IPS-NIHi7 (cell line): ENCODE measurements around the gene RTN4IP1.
A peak's percentile ranks its signal among the peaks of the same experiment; 100 is the strongest.

ENCODE experiments used
- DNase-seq: peaks from one replicate; pipeline ENCODE4 v3.0.0; 2012; ENCODE audit warnings: mixed read lengths; ENCODE audit errors: extremely low spot score

The RTN4IP1 gene

GRCh38 chr6:106629103-106629858 is at the start of gene RTN4IP1, which contains the start of gene QRSL1:
Gene RTN4IP1 (minus strand): TSS chr6:106629498. CDS start chr6:106629021, 477 bp downstream.
Gene QRSL1 (plus strand): TSS chr6:106629578. CDS start chr6:106629682, 104 bp downstream.
- peak; percentile 97 for DNase-seq

DNA sequence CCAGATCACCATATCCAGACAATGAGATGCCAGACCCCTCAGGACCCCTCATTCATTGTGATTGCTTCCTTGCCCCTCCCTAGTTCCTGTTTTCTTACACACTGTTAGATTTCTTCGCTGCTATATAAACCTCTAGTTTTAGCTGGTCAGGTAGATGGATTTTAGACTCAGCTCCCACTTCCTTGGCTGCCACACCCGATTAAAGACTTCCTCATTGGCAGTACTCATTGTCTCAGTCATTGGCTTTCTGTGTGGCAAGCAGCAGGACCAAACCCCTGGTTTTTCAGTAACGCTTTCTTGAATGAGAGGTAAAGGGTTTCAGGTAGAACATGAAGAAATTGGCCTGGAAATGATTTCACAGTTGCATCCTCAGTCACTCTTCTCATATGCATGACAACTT is 48.0 kb upstream of the RTN4IP1 start:
- no peak for DNase-seq

GRCh38 chr6:106674541-106675229 is 45.4 kb upstream of the RTN4IP1 start:
- no peak for DNase-seq

DNA sequence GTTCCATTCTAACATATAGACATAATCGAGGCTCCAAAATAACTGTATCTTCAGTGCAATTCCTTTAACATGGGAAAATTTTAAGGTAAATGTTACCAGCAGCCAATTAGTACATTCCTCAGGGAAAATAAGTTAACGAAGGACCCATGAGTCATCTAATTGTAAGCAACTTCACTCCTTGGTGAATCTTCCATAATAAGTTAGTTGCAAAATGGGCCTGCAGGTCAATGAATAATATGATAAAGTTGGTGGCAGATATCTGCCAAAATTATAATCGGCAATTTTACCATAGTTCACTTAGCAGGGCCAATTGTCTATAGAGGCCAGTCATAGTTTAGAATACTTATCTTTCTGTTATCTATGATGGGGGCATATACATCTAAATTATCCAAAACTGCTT is 42.4 kb upstream of the RTN4IP1 start:
- DNase-seq = no peak

DNA sequence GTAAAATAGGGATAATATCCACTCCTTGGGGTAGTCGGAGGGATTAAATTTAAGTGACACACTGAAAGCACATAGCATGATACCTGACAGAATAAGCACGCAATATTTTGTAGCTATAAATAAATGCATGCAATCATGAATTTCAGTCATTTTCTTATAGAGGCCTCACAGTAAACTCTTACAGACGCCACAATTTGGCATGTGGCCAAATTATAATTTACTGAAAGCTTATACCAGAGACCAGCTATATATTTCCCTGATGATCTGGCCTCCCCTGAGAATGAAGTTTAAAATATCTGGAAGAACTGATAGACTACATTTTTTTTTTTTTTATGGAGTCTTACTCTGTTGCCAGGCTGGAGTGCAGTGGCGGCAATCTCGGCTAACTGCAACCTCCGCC is 40.9 kb upstream of the RTN4IP1 start:
- DNase-seq = no peak

DNA sequence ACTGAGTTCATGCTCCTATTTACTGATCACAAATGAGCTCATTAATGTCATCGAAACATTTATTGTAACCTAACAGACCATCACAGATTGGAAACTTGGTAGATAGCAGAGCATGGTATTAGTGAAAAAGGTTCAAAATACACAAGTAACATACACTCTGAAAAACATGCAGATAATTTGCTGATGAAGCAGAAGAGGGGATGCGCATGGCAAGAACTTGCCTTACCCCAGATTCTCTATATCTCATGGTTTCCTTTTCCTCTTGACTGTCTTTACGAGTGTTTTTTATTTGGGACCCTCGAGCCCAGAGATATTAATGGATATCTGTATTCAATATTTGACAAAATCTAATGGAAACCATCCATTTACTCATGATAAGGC is 37.7 kb upstream of the RTN4IP1 start:
- DNase-seq = no peak

DNA sequence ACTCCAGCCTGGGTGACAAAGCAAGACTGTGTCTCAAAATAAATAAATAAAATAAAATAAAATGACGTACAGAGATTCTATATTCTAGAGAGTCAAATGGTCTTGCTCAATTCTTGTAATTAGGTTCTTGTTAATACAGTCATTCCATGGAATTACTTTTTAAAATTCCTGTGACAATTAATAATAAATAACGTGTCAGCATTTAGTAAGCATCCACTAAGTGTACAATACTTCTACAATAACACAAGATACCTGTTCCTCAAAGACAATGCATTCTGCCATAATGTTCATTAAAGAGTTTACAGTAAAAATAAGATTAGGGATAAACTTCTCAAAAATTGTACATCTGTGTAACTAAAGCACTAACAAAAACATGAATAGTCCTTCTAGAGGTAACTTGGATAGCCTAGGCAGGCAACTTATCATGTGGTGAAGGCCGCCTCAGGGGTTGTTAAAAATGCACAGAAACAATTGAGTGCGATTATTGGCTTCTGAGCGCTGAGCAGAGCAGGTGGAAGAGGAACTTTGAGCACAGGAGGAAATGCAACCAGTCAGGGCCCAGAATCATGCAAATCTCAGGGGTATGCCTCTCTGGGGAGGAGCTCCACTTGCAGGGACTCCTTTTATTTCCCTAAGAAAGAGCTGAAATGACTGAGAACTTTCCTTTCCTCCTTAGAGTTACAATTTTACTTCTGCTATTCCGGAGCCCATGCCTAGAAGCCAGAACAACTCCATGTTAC is 37.2 kb upstream of the RTN4IP1 start:
- peak; percentile 35 for DNase-seq

DNA sequence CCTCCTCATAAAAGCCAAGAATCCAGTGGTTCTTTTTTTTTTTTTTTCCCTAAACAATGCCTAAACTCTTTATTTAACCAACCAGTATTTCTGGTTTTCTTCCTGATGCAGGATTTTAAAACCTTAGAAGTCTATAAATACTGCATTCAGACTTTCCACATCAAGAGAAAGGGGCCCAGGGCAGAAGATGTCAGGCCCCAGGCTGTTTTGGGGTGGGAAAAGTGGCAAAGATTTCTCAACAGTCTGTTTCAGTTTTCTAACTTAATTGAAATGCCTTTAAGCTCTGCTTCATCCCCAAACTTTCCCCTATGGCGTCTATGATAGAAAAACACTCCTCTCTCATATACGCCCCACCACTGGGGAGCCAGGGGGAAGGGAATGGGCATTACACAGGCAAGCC is 33.2 kb upstream of the RTN4IP1 start:
- no peak for DNase-seq

- DNase-seq = peak; percentile 24
Observed at GRCh38 chr6:106659859-106660258, 30.6 kb upstream of the RTN4IP1 start.

DNA sequence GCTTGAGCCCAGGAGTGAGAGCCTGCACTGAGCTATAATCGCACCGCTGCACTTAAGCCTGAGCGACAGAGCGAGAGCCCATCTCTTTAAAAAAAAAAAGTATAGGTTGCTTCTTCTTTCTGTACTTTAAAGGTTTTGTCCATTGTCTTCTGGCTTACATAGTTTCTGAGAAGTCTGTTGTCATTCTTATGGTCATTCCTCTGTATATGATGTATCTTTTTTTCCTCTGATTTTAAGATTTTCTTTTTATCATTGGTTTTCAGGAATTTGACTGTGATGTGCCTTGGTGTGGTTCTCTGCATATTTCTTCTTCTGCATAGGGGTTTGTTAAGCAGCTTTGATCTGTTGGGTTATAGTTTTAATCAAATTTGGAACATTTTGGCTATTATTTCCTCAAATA is 29.2 kb upstream of the RTN4IP1 start:
- no peak for DNase-seq

DNA sequence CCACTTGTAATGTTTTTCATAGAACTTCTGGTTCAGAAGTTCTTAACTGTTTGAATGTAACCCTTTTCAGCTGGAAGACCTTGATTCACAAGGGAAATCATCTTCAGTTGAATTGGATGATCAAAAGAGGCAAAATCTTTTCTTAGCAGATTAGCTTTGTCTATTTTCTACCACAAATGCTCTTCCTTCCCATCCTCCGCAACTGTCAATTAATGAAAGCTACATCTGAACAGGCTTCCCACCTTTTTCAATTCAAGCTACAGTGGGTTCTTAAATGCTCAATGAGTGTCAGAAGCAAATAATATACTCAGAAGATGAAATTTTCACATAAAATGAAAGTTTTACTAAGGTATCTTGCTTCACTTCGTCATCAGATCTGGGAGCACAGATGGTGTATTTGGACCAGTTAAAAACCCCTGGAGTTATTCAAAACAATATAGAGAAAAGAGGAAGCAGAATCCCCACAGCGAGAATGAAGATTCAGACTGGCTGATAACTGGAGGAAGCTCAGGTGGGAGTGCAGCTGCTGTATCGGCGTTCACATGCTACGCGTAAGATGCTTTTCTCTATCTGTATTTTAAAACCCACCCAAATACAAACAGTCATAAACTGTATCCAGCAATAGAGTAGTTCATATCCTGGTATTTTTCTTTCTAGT is 19.5 kb upstream of the RTN4IP1 start:
- DNase-seq = no peak

DNA sequence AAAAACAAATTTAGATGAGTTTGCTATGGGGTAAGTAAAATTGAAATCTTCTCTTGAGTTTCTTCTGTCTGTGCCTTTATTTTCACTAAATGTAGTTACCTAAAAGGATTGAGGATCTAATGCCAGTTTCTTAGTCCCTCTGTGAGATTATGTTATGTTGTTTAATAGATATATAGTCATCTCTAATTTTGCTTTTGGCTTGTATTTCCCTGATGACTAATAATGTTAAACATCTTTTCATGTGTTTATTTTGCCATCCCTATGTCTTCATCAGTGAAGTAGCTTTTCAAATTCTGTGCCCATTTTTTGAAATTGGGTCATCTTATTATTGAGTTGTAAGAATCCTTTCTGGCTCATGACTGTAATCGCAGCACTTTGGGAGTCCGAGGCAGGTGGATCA is 13.8 kb upstream of the RTN4IP1 start:
- DNase-seq = no peak

DNA sequence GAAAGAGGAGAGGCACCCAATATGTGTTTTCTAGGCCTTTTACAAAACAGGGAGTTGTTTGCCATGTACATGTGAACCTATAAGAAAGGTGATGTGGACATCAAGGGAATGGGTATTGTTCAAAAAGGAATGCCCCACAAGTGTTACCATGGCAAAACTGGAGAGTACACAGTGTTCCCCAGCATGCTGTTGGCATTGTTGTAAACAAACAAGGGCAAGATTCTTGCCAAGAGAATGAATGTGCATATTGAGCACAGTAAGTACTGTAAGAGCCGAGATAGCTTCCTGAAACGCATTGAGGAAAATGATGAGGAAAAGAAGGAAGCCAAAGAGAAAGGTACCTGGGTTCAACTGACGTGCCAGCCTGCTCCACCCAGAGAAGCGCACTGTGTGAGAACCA is 13.2 kb upstream of the RTN4IP1 start:
- DNase-seq = no peak

DNA sequence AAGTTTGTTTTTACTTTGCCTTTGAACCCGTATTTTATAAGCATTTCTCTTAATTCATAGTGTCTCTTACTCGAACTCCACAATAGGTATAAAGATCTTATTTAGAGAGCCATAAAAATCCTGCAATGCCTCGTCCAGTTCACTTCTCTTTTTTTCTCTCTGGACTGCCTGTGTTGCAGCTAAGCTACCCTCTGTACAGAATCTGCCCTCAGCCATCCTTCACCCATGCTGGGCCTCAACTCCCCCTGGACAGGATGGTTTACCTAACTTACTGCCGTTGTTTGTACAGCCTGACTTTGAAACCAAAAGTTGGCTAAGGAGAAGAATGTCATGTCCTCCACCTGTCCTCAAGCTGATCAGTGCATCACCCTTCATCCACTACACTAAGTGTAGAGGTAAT is 10.5 kb upstream of the RTN4IP1 start:
- DNase-seq = no peak

DNA sequence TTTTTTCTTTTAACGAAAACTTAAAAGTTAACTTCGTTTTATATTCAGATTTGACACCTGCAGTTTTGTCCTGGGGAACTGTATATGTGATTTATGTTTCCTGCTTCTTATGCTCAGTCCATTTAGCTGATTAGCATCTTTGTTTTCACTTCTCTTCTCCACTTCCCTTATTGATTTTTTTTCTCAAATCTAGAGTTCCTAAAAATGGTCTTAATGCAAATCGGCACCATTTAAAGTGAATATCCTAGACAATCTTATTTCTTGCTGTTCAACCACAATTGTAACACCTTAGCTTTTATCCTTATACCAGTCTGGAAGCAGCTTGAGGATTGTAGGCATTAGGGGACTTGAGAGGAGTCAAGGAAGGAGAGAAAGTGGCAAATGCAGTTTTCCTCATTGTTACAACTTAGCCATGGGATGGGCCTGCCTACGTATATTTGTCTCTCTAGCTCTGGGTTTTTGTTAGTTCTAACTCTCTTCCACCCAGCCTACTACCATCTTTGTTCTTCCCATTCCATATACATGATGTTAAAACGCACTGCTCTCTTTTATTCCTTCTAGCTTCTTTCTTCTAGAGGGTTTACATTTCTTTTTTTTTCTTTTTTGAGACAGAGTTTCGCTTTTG is 8.5 kb upstream of the RTN4IP1 start:
- no peak for DNase-seq

DNA sequence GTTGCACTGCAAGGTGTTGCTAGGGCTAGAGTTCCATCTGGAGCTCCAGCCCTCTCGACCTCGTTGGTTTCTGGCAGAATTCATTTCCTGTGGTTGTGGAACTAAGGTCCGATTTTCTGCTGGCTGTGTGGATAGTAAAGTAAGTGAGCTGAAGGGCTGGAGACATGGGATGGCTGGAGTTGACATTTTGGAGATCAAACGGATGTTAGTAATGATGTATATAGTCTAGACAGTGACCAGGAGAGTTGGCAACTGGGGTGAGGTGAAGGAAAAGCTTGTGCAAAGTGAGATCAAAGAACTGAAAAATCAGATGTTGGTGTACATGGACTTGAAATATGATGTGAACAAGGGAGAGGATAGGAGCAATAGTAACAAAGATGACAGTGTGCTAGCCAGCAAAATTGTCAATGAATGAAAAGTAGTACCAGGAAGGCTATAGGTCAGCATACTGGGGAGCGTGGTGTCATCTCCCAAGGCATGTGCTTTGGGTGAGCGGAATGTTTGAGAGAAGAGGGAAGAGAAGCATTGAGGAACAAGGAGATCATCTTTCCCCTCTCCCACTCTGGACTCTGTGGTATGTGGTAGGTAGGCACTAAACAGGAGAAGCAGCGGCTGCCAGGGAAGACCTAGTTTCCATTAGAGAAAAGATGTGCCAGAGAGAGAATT is 7.9 kb upstream of the RTN4IP1 start:
- no peak for DNase-seq

DNA sequence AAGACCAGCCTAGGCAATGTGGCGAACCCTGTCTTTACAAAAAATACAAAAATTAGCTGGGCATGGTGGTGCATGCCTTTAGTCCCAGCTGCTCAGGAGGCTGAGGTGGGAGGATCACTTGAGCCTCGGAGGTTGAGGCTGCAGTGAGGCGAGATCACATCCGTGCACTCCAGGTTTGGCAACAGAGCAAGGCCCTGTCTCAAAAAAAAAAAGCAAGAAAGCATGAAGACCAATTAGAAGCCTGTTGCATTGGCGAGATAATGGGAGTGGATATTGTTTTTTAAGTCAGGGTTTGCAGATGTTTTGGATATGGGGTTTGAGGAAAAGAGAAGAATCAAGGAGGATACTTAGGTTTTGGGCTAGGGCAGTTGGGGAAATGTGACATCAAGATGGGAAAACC is 5.3 kb upstream of the RTN4IP1 start:
- DNase-seq = no peak

- DNase-seq = no peak
Observed at GRCh38 chr6:106631346-106631745, 2.0 kb upstream of the RTN4IP1 start.

DNA sequence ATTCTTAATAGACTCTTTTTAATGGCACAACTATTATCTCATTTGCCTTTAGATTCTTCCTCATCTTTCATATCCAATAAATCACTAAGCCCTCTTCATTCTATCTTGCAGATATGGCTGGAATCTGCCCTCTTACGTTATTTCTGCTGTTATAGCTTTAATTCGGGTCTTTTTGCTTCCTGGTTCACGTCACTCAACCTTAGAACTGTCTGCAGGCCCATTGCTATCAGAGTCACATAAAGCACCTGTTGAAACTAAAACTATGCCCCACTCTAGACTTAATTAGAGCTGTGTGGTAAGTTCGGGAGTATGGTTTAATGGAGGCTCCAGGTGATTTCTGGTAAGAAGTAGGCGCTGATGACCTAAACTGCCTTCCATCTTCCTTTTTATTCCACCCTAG is 1.1 kb upstream of the RTN4IP1 start:
- no peak for DNase-seq

- no peak for DNase-seq
Observed at GRCh38 chr6:106629859-106630163, 513 bp upstream of the RTN4IP1 start.

DNA sequence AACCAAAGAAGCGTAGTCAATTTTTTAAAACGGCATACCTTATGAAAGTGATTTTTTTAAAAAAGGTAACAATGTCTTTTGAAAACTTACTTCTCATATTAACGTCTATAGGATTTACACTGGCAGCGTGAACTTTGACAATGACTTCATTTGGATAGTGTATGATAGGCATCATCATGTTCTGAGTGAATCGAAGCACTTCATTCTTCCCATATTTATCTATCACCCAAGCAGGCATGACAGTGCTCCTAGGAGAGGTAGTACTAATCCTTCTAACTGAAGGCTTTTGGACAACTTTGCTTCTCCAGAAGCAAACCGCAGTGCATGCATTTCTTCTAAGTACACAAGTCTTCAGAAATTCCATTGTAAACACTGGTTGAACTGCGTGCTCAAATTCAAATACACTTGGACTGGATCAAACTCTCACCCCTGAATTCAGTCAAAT is 618 bp downstream of the RTN4IP1 start:
- no peak for DNase-seq
